Activated naive CD8-positive, alpha-beta T cell (primary cell): ENCODE measurements around the gene DNAJA3.
A peak's percentile ranks its signal among the peaks of the same experiment; 100 is the strongest.
"Not testable (repeated sequence)": the region's sequence is repeated elsewhere in the genome, so short reads cannot be mapped to it uniquely, and the experiment has no call there.

ENCODE experiments used
- H3K27ac Mint-ChIP-seq: one replicate; pipeline ENCODE4 v1.8.0; 2021; ENCODE audit warnings: mixed read lengths
- H3K27me3 Mint-ChIP-seq: one replicate; pipeline ENCODE4 v1.8.0; 2021; ENCODE audit warnings: mixed read lengths
- H3K36me3 Mint-ChIP-seq: one replicate; pipeline ENCODE4 v1.8.0; 2021; ENCODE audit warnings: mixed read lengths
- H3K4me1 Mint-ChIP-seq: one replicate; pipeline ENCODE4 v1.8.0; 2021; ENCODE audit warnings: low read depth, mixed read lengths
- H3K4me3 Mint-ChIP-seq: one replicate; pipeline ENCODE4 v1.8.0; 2021; ENCODE audit warnings: mild to moderate bottlenecking, mixed read lengths
- H3K9me3 Mint-ChIP-seq: one replicate; pipeline ENCODE4 v1.8.0; 2021; ENCODE audit warnings: low read depth, mixed read lengths

The DNAJA3 gene

DNA sequence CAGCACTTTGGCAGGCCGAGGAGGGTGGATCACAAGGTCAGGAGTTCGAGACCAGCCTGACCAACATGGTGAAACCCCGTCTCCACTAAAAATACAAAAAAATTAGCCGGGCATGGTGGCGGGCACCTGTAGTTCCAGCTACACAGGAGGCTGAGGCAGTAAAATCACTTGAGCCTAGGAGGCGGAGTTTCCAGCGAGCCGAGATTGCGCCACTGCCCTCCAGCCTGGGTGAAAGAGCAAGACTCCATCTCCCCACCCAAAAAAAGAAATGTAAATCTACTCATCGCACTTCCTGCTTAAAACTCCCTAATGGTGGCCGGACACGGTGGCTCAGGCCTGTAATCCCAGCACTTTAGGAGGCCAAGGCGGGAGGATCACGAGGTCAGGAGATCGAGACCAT, 31.8 kb upstream of the DNAJA3 start:
- H3K9me3 Mint-ChIP-seq, H3K36me3 Mint-ChIP-seq, H3K27me3 Mint-ChIP-seq, H3K27ac Mint-ChIP-seq, H3K4me3 Mint-ChIP-seq, H3K4me1 Mint-ChIP-seq: not testable (repeated sequence)

DNA sequence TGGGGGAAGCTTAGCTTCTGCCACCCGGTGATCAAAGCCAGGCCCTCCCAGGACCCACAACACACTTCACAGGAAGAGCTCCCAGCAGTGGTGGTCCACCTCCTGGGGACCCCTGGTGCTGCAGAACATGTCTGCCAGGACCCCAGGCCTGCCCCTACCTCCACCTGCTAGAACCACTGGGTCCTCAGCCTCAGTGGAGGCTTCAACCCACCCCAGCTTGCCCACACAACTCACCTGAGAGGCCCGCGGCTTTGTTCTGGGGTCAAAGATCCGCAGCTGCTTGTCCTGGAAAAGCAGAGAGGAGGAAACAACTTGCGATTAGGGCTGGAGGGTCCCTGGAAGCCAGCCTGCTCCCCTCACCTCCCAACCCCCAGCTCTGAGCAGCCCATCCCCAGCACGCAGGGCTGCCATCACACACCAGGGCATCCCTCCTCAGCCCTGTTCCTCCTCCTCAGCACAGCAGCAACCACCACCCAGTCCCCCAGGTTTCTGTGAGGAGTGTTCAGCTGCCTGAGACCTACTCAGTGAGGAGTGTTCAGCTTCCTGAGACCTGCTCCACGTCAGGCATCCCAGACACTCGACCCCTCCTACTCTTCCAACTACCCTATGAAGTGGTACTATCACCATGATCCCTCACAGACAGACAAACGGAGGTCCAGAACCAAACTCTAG, 30.5 kb upstream of the DNAJA3 start:
- peaks cover 4% of the 10 kb centered on the region for H3K36me3 Mint-ChIP-seq
- no peak overlapping the region for H3K4me3 Mint-ChIP-seq
- peaks cover 11% of the 10 kb centered on the region for H3K4me1 Mint-ChIP-seq
- H3K27ac Mint-ChIP-seq = peak overlapping the region; percentile 66
- H3K27me3 Mint-ChIP-seq = no peaks in the 10 kb centered on the region
- no peaks in the 10 kb centered on the region for H3K9me3 Mint-ChIP-seq

DNA sequence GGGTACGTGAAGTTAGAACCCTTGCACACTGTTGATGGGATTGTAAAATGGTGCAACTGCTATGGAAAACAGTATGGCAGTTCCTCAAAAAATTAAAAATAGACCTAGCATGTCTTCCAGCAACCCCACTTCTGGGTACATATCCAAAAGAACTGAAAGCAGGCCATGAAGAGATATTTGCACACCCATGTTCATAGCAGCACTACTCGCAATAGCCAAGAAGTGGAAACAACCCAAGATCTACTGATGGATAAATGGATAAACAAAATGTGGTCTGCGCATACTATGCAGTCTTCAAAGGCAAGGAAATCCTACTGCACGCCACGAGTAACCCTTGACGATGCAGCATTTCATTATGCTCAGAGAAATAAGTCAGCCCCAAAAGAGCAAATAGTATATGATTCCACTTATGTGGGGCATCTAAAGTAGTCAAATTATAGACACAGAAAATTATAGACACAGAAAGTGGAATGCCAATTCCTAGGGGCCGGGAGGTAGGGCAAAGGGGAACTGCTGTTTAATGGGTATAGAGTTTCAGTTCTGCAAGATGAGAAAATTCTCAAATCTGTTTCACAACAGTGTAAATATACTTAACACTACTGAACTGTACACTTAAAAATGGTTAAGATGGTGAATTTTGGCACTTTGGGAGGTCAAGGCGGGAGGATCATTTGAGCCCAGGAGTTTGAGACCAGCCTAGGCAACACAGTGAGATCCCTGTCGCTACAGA, 26.5 kb upstream of the DNAJA3 start:
- Mint-ChIP-seq H3K4me1 (peaks cover 14% of the 10 kb centered on the region), H3K27me3 (no peaks in the 10 kb centered on the region), H3K36me3 (peaks cover 4% of the 10 kb centered on the region), H3K27ac (peak overlapping the region; percentile 2), H3K9me3 (no peaks in the 10 kb centered on the region), H3K4me3 (no peak overlapping the region)

DNA sequence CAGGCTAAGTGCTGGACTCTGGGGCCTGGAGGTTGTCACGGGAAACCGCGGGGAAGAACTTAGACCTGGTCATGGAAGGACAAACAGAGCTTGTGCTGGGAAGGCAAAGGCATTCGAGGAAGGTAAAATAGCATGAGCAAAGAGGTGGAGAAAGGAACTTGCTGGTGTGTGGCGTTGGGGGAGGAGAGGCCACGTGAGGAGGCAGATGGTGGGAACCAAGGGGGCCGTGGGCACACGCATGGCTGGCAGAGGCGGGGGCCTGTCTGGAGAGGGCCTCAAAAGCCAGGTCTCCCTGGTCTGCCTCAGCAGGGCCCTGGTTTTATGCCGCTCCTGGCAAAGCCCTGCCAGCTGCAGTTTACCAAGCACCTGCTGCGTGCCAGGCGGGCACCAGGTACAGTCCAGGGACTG, 24.6 kb upstream of the DNAJA3 start:
- Mint-ChIP-seq H3K27ac (peak overlapping the region; percentile 37), H3K27me3 (no peaks in the 10 kb centered on the region), H3K9me3 (no peaks in the 10 kb centered on the region), H3K4me3 (no peak overlapping the region), H3K36me3 (peaks cover 4% of the 10 kb centered on the region), H3K4me1 (peaks cover 16% of the 10 kb centered on the region)

DNA sequence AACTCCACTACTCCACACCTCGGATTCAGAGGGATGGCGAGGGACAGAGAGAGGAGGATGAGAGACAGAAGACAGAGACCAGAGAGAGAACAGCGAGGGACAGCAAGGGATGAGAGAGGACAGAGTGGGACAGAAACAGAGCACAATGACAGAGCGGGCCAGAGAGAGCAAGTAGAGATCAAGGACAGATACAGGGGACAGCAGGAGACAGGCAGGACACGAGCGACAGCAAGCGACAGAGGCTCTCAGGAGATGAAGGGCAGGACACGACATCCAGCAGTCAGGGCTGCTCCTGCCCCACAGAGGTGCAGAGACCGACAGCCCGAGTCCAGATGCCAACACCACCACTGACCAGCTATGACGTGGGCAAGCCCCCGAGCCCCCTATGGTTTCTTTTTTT, 24.2 kb upstream of the DNAJA3 start:
- H3K4me3 Mint-ChIP-seq = no peak overlapping the region
- no peaks in the 10 kb centered on the region for H3K27me3 Mint-ChIP-seq
- H3K36me3 Mint-ChIP-seq = peaks cover 4% of the 10 kb centered on the region
- H3K27ac Mint-ChIP-seq = peak overlapping the region; percentile 11
- H3K9me3 Mint-ChIP-seq = no peaks in the 10 kb centered on the region
- H3K4me1 Mint-ChIP-seq = peaks cover 16% of the 10 kb centered on the region

DNA sequence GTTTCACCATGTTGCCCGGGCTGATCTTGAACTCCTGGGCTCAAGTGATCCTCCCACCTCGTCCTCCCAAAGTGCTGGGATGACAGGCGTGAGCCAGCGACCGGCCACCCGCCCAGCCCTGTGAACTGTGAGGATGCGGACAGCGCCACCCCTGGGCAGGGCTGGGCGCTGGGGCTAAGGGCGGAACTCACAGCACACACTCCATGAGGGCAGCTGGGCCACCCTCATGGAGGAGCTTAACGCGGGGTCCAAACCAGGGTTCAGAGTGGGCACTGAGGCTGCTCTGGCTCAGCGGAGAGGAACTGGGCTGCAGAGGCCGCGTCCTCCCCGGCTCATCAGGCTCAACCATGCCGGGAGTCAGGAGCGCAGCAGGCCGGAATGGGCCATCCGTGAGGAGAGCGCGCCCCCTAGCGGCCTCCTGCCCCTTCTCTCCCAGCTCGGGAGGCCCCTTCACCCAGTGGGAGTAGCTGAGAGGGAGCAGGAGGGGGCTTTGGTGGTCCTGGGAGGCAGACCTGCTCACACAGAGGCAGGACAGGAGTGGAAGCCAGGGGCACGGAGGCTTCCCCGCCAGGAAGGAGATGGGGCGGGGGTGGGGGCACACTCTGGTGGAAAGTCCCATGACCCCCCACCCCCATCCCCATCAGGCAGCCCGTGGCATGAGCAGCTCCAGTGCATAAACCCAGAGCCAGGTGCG, 23.1 kb upstream of the DNAJA3 start:
- no peak overlapping the region for H3K27ac Mint-ChIP-seq

DNA sequence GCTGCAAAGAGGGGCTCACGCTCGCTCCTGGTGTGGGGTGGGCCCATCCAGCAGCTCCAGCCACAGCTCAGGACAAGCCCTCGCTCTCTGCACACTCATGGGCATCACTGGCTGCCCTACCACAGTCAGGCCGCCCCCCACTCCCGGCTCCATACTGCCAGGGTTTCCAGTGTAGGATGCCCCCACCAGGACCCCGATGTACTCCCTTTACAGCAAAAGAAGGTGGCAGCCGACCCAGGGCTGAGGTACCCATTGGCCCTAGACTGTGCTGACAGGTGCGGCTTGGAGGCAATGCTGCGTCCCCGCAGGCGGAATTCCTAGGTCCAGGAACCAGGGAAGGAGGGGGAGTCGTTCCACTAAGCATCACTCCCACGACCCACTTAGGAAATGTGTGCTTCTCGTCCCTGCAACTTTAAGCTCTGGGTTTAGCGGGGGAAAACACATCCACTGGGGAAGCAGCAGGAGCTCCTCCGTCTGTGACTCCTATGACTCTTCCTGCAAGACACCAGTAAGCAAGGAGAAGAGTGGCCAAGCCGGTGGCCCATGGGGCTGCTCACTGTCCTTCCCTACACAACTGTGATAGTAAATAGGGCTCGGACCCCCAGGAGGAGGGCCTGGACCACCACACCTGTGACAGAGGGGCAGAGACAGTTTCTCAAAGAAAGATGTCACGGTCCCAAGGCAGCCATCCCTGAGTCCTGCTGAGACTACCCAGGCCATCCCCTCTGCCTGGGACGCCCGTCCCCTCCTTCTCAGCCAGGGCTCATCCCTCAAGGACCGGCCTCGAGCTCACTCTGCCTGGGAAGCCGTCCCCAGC, 22.3 kb upstream of the DNAJA3 start:
- Mint-ChIP-seq H3K36me3 (peaks cover 4% of the 10 kb centered on the region), H3K27ac (no peak overlapping the region), H3K27me3 (no peaks in the 10 kb centered on the region), H3K9me3 (no peaks in the 10 kb centered on the region), H3K4me1 (peaks cover 16% of the 10 kb centered on the region), H3K4me3 (no peak overlapping the region)

More for the DNA sequence above, 23.1 kb upstream of the DNAJA3 start:
- peaks cover 4% of the 10 kb centered on the region for H3K36me3 Mint-ChIP-seq
- H3K27me3 Mint-ChIP-seq = no peaks in the 10 kb centered on the region
- peaks cover 16% of the 10 kb centered on the region for H3K4me1 Mint-ChIP-seq
- H3K4me3 Mint-ChIP-seq = no peak overlapping the region
- no peaks in the 10 kb centered on the region for H3K9me3 Mint-ChIP-seq

DNA sequence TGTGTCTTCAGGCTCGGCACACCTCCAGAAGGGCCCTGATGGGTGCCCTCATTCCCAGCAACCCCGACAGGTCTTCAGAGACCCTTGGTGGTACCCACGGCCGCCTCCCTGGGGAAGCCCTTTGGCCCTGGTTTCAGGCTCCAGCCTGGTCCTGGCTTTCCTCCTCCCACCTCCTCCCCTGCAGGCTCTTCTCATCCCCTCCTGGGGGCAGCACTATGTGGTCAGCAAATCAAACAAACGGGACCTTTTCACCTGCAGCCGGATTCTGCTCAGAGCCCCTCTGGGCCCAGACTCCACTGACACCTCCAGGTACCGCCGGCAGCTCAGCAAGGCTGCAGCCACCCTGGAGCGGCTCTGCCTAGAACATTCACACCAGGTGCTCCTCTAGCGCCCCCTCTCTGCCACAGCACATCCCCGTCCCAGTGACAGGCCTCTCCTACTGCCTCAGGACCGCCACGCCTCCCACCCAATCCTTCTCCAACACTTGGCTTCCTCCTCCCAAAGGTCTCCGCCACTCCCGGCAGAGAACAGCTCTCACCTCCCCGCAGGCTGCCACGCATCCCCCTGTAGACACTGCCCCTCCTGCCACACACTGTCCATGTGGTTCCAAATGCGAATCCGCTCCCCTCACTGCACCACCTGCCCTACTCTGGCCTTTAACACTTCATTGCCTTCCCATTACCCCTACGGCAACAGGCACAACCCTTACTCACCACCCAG, 21.3 kb upstream of the DNAJA3 start:
- Mint-ChIP-seq H3K4me3 (no peak overlapping the region), H3K36me3 (peaks cover 3% of the 10 kb centered on the region), H3K27ac (peak overlapping the region; percentile 25), H3K27me3 (no peaks in the 10 kb centered on the region), H3K9me3 (no peaks in the 10 kb centered on the region), H3K4me1 (peaks cover 13% of the 10 kb centered on the region)

DNA sequence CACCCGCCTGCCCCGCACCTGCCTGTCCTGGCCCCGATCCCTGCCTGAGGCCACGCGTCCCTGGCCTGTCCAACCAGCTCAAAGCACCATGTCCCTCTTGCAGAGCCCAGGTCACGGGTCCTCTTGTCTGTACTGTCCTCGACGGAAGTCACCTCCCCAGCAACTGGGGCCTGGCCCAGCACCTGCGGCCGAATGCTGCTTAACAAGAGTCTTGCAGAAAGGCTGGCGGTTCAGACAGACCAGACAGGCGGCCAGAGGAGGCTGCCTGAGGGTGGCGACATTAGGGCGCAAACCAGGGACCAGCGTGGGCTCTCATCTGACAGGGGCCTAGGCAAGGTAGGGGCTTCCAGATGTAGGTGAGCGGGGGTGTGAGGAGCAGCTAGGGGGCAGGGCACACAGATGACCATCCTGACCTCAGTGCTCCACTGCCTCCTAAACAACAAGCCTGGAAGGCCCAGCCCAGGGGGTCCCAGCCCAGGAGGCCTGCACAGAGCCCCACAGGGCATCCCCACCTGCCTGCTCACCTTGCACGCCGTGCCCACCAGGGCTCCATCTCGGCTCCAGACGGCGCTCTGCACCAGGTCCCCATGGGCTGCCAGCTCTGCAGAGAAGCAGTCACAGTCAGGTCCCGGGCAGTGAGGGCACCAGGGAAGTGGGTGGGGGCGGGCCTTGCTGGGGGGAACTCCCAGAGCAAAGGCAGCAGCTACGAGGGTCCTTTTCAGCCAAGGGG, 20.5 kb upstream of the DNAJA3 start:
- no peaks in the 10 kb centered on the region for H3K27me3 Mint-ChIP-seq
- no peak overlapping the region for H3K27ac Mint-ChIP-seq
- H3K4me1 Mint-ChIP-seq = peaks cover 7% of the 10 kb centered on the region
- H3K4me3 Mint-ChIP-seq = no peak overlapping the region
- H3K9me3 Mint-ChIP-seq = no peaks in the 10 kb centered on the region
- H3K36me3 Mint-ChIP-seq = no peaks in the 10 kb centered on the region

DNA sequence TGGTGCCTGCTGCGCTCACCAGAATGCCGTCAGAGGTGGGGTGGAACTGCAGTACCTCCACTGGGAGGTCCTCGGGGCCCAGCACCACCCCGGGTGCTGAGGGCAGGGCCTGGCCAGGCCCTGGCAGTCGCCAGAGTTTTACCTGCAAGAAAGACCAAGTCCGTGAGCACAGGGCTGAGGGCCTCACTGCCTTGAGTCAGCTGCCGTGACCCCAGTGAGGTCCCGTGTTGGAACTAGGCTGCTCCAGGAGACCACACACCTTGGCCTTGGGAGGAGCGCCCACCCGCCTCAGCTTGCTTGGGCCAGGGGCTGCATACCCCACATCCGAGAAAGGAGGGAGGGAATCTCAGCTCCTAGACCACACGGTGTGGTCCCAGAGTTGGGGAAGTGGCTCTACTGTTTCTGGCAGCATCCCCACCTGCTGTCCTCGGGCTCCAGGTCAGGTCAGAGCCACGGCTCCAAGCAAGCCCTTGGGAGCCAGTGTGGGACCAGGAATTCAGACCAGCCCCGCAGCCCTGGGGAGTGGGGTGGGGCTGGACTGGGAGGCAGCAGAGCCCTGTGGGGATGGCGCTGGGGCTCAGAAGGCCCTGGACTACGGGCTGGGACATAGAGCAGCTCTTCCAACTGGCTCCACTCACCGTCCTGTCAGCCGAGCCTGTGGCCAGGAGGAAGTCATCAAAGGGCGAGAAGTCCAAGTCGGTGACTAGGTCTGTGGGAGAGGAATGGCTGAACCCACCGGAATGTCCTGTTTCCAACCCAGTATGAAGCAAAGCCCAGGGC, 17.9 kb upstream of the DNAJA3 start:
- no peak overlapping the region for H3K4me3 Mint-ChIP-seq
- no peaks in the 10 kb centered on the region for H3K27me3 Mint-ChIP-seq
- H3K9me3 Mint-ChIP-seq = no peaks in the 10 kb centered on the region
- no peaks in the 10 kb centered on the region for H3K36me3 Mint-ChIP-seq
- H3K4me1 Mint-ChIP-seq = peaks cover 13% of the 10 kb centered on the region
- no peak overlapping the region for H3K27ac Mint-ChIP-seq

DNA sequence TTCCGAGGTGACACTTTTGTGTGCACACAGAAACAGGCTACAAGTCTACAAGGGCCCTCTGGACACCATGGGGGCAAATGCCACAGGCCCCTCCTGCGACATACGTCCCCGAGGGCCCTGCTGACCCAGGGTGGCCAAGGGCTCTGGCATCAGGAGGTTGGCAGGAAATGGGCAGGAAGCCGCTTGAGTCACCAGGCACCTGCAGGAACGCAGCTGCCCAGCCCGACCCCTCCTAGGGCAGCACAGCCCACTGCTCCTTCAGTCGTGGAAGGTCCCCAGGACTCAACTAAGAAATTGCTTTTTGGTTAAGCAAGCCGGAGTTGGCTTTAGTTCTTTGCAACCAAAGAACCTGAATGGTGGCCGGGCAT, 17.4 kb upstream of the DNAJA3 start:
- Mint-ChIP-seq H3K27ac (no peak overlapping the region), H3K27me3 (no peaks in the 10 kb centered on the region), H3K4me3 (no peak overlapping the region), H3K36me3 (no peaks in the 10 kb centered on the region), H3K4me1 (peaks cover 18% of the 10 kb centered on the region), H3K9me3 (no peaks in the 10 kb centered on the region)

DNA sequence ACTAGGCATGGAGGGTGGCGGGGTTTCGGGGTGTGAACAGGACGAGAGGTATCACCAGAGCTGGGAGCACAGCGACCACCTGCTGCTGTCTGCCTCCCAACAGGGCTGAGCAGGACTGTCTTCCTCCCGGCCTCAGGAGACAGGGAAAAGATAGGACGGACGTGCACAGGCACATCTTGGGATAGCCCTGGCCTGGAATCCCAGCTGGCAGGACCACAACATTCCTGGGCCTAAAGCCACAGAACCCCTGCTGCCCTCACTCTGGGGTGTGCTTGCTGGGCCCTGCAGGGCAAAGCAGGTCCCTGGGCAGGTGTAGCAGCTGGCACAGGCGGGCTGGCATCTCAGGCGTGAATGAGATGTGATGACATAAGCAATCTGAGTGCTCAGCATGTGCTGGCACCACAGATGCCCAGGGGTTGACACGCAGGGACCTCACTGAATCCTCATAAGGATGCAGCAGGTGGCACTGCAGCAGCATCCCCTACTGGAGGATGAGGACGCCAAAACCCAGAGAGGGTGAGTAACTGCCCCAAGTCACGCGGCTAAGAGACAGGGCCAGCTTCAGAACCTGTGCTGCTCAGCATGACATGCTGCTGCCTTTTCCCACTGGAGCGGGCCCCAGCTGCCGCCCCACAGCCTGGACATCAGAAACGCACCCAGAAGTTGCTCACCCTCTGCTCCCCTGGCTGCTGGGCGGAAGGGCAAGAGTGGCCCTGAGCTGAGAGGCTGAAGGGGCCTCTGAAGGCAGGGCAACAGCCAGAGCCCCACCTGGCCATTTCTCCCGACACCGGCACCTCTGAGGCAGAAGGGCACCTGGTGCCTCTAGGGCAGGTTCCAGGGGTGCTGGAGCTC, 16.4 kb upstream of the DNAJA3 start:
- Mint-ChIP-seq H3K4me3 (no peak overlapping the region), H3K4me1 (peaks cover 26% of the 10 kb centered on the region), H3K27ac (no peak overlapping the region), H3K27me3 (no peaks in the 10 kb centered on the region), H3K36me3 (no peaks in the 10 kb centered on the region), H3K9me3 (no peaks in the 10 kb centered on the region)
